HepG2 (cell line): ENCODE results near the gene TOX2. TPM values are rescaled to one million over a fixed set of nuclear protein-coding genes. Genes with fewer than 3 reads are reported as not detected.

Source experiments
- BHLHE40 ChIP-seq: IDR thresholded peaks from 2 replicates; pipeline ENCODE4 v1.6.1; 2011; ENCODE audit warnings: low read length, improper control_type of control experiment
- KIAA2018 ChIP-seq: sonication (generic); formaldehyde crosslinking; IDR thresholded peaks from 2 replicates; pipeline ENCODE4 v1.5.0; 2020; ENCODE audit warnings: mild to moderate bottlenecking, missing genetic modification reagents, borderline replicate concordance
- MEIS1 ChIP-seq: sonication (generic); formaldehyde crosslinking; IDR thresholded peaks from 2 replicates; pipeline ENCODE4 v1.9.0; 2021; ENCODE audit warnings: mild to moderate bottlenecking, missing genetic modification reagents, moderate library complexity, borderline replicate concordance
- NCOA1 ChIP-seq: sonication (generic); formaldehyde crosslinking; IDR thresholded peaks from 2 replicates; pipeline ENCODE4 v1.9.0; 2021; ENCODE audit warnings: missing genetic modification reagents
- TCF7L2 ChIP-seq: IDR thresholded peaks from 2 replicates; pipeline ENCODE4 v1.6.1; 2011; ENCODE audit warnings: mild to moderate bottlenecking, low read depth, low read length, moderate library complexity
- ZNF30 ChIP-seq: sonication (generic); formaldehyde crosslinking; IDR thresholded peaks from 2 replicates; pipeline ENCODE4 v1.5.0; 2020; ENCODE audit warnings: mild to moderate bottlenecking, missing genetic modification reagents
- ZNF883 ChIP-seq: sonication (generic); formaldehyde crosslinking; IDR thresholded peaks from 2 replicates; pipeline ENCODE4 v1.5.1; 2020; ENCODE audit warnings: mild to moderate bottlenecking, missing genetic modification reagents; ENCODE audit errors: not compliant biosample characterization
- ZSCAN29 ChIP-seq: sonication (generic); formaldehyde crosslinking; conservative IDR thresholded peaks from 2 replicates; pipeline ENCODE4 v1.4.0; 2020; ENCODE audit warnings: mild to moderate bottlenecking, missing genetic modification reagents
- polyA plus RNA-seq, 8 experiments: library from polyadenylated mRNA; depleted of rRNA in 3 of 8; stranded (reverse) in 7 of 8; unstranded in 1 of 8; fragments of >200 nt; fragmentation: Illumina TruSeq in 4 of 8; extraction: Trizol in 4 of 8; gene quantifications; 2 replicates each; pipeline versions ENCODE4 v1.2.1 to v1.2.3, GENCODE V29; 2011 to 2016; ENCODE audit warnings: low read depth in 4 of 8, missing spikeins in 1 of 8, mixed read lengths in 1 of 8; ENCODE audit not compliant: insufficient read depth in 1 of 8
- total RNA-seq, 5 experiments: library from RNA; depleted of rRNA; stranded (reverse); fragments of >200 nt; fragmentation: Illumina TruSeq; extraction: Trizol; gene quantifications; 2 replicates each; pipeline ENCODE4 v1.2.3, GENCODE V29; 2016; ENCODE audit warnings: low read depth in 1 of 5
- TF ChIP-seq, protein P1 (sequence below): sonication (generic); formaldehyde crosslinking; IDR thresholded peaks from 2 replicates; pipeline ENCODE4 v1.5.0; 2020; ENCODE audit warnings: mild to moderate bottlenecking, missing genetic modification reagents, borderline replicate concordance
- TF ChIP-seq, protein P2 (sequence below): sonication (generic); formaldehyde crosslinking; IDR thresholded peaks from 2 replicates; pipeline ENCODE4 v1.4.0; 2020; ENCODE audit warnings: missing genetic modification reagents
- TF ChIP-seq, protein P3 (sequence below): IDR thresholded peaks from 2 replicates; pipeline ENCODE4 v1.6.1; 2016; ENCODE audit warnings: low read depth, borderline replicate concordance

The TOX2 gene
- total and polyA plus RNA-seq, 2 of the 13 experiments (the other 11 are each of a cell fraction or from before 2014, with no cell fraction given), result not detected

DNA sequence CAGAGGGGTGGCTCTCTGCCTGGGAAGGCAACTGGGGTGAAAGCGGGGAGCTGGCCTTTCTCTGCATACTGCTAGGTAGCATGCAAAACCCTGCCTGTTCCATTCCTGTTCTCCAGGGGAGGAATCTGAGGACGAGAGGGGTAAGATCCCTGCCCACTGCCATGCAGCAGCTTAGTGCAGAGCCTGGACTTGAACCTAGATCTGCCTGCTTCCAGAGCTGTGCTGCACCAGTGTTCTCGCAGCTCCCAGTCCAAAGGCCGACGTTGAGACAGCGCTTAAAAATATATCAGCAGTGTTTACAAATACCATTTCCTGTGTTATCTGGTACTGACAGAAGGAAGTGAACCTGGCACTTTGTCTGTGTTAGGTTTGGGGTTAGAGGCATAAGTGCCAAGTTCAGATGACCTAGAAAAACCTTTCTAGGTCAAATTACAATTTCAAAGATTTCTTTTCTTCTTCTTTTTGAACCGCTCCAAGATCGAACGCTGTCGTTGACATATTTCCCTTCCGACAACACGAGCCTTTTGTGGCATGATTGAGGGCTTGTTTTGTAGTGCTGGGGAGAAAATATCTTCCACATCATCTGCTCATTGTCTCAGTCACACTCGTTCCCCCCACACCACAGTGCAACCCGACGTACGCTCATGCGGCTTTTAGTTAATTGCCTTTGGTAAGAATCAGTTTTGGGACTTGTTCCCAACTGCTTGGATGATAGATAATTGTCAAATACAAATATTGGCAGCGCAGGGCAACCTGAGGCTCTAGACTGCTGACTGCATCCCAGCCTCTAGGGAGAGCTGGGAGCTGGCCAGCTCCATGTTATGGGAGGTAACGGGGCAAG is 44.6 kb downstream of the TOX2 start (continued):
- no peak for TF ChIP-seq BHLHE40
- TF ChIP-seq NCOA1 (CRISPR knock-in tag), result no peak
- TF ChIP-seq ZNF30 (CRISPR knock-in tag), result no peak
- TF ChIP-seq TCF7L2, result no peak
- TF ChIP-seq KIAA2018 (CRISPR knock-in tag), result no peak
- TF ChIP-seq MEIS1, result no peak
- TF ChIP-seq, protein P1, sequence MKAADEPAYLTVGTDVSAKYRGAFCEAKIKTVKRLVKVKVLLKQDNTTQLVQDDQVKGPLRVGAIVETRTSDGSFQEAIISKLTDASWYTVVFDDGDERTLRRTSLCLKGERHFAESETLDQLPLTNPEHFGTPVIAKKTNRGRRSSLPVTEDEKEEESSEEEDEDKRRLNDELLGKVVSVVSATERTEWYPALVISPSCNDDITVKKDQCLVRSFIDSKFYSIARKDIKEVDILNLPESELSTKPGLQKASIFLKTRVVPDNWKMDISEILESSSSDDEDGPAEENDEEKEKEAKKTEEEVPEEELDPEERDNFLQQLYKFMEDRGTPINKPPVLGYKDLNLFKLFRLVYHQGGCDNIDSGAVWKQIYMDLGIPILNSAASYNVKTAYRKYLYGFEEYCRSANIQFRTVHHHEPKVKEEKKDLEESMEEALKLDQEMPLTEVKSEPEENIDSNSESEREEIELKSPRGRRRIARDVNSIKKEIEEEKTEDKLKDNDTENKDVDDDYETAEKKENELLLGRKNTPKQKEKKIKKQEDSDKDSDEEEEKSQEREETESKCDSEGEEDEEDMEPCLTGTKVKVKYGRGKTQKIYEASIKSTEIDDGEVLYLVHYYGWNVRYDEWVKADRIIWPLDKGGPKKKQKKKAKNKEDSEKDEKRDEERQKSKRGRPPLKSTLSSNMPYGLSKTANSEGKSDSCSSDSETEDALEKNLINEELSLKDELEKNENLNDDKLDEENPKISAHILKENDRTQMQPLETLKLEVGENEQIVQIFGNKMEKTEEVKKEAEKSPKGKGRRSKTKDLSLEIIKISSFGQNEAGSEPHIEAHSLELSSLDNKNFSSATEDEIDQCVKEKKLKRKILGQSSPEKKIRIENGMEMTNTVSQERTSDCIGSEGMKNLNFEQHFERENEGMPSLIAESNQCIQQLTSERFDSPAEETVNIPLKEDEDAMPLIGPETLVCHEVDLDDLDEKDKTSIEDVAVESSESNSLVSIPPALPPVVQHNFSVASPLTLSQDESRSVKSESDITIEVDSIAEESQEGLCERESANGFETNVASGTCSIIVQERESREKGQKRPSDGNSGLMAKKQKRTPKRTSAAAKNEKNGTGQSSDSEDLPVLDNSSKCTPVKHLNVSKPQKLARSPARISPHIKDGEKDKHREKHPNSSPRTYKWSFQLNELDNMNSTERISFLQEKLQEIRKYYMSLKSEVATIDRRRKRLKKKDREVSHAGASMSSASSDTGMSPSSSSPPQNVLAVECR (CRISPR knock-in tag), result no peak; the same call in 1 of the 2 replicates
- TF ChIP-seq, protein P2, sequence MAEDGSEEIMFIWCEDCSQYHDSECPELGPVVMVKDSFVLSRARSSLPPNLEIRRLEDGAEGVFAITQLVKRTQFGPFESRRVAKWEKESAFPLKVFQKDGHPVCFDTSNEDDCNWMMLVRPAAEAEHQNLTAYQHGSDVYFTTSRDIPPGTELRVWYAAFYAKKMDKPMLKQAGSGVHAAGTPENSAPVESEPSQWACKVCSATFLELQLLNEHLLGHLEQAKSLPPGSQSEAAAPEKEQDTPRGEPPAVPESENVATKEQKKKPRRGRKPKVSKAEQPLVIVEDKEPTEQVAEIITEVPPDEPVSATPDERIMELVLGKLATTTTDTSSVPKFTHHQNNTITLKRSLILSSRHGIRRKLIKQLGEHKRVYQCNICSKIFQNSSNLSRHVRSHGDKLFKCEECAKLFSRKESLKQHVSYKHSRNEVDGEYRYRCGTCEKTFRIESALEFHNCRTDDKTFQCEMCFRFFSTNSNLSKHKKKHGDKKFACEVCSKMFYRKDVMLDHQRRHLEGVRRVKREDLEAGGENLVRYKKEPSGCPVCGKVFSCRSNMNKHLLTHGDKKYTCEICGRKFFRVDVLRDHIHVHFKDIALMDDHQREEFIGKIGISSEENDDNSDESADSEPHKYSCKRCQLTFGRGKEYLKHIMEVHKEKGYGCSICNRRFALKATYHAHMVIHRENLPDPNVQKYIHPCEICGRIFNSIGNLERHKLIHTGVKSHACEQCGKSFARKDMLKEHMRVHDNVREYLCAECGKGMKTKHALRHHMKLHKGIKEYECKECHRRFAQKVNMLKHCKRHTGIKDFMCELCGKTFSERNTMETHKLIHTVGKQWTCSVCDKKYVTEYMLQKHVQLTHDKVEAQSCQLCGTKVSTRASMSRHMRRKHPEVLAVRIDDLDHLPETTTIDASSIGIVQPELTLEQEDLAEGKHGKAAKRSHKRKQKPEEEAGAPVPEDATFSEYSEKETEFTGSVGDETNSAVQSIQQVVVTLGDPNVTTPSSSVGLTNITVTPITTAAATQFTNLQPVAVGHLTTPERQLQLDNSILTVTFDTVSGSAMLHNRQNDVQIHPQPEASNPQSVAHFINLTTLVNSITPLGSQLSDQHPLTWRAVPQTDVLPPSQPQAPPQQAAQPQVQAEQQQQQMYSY (CRISPR knock-in tag), result no peak
- no peak for TF ChIP-seq ZSCAN29 (CRISPR knock-in tag)
- TF ChIP-seq ZNF883 (CRISPR knock-in tag), result peak; percentile 15
- TF ChIP-seq, protein P3, sequence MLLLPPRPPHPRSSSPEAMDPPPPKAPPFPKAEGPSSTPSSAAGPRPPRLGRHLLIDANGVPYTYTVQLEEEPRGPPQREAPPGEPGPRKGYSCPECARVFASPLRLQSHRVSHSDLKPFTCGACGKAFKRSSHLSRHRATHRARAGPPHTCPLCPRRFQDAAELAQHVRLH, result no peak
